ENCODE results near the gene APBA1. TPM values are rescaled to one million over a fixed set of nuclear protein-coding genes. Genes with fewer than 3 reads are reported as not detected.
A peak's percentile ranks its signal among the peaks of the same experiment; 100 is the strongest.

The APBA1 gene
- total and polyA plus RNA-seq, 12 donors: 0.66 to 5.7 (median 2.5) TPM

GRCh38 chr9:69542942-69543704 lies 129.0 kb downstream of the APBA1 start:
- intact Hi-C loops (cut with DNase I): loop anchor here in 3 of 10 donors (10.0 kb wide), 2 partner anchors 332 to 508 kb away; partner anchors contain the start of gene FXN (in 1 of the 3)
- no peak for TF ChIP-seq CTCF (IDR thresholded peaks at IDR 0.05)
- H3K27me3 ChIP-seq: no peaks in the 10 kb centered on the region
- 23 to 25% methylated on average over 7 of the region's 7 CpGs for WGBS, 2 donors
- peak in 1 of 2 donors; percentile 25 for DNase-seq
- ATAC-seq: peak; percentile 85 to 95 (median 91)
- no peak overlapping the region for H3K4me3 ChIP-seq
- no peaks in the 10 kb centered on the region for H3K36me3 ChIP-seq
- peaks cover 0 to 13% (median 5%) of the 10 kb centered on the region in 9 donors for H3K4me1 ChIP-seq
- H3K9me3 ChIP-seq: no peaks in the 10 kb centered on the region
- peak overlapping the region in 4 of 10 donors; percentile 12 to 56 (median 22) for H3K27ac ChIP-seq

- WGBS, 2 donors: 96 to 99% methylated on average over 6 of the region's 6 CpGs
- no peaks in the 10 kb centered on the region for H3K9me3 ChIP-seq
- H3K4me1 ChIP-seq: peaks cover 0 to 13% (median 5%) of the 10 kb centered on the region in 9 donors
- ATAC-seq (no peak), DNase-seq (no peak)
- intact Hi-C loops (cut with DNase I): loop anchor here in 3 of 10 donors (10.0 kb wide), 2 partner anchors 333 to 507 kb away; partner anchors contain the start of gene FXN (in 1 of the 3)
- H3K27me3 ChIP-seq: no peaks in the 10 kb centered on the region
- no peak for TF ChIP-seq CTCF (IDR thresholded peaks at IDR 0.05)
- no peak overlapping the region for H3K4me3 ChIP-seq
- no peaks in the 10 kb centered on the region for H3K36me3 ChIP-seq
- H3K27ac ChIP-seq: no peak overlapping the region
Observed at GRCh38 chr9:69542058-69542457, 130.1 kb downstream of the APBA1 start.

- intact Hi-C loops (cut with DNase I): loop anchor here in 2 of 10 donors (5.0 to 10.0 kb wide), 2 partner anchors 91 to 94 kb away; no protein-coding TSS in a partner anchor
- H3K27ac ChIP-seq: no peak overlapping the region
- no peak for ATAC-seq
Observed at GRCh38 chr9:69535911-69536310, 136.3 kb downstream of the APBA1 start.

More at GRCh38 chr9:69535911-69536310, 136.3 kb downstream of the APBA1 start:
- no peak overlapping the region for H3K4me3 ChIP-seq
- no peak for DNase-seq
- H3K9me3 ChIP-seq: no peaks in the 10 kb centered on the region
- WGBS, 2 donors: 90 to 94% methylated on average over 1 of the region's 1 CpG
- no peak for TF ChIP-seq CTCF (IDR thresholded peaks at IDR 0.05)
- no peaks in the 10 kb centered on the region for H3K36me3 ChIP-seq
- no peaks in the 10 kb centered on the region for H3K4me1 ChIP-seq
- no peaks in the 10 kb centered on the region for H3K27me3 ChIP-seq
